Stomach (tissue), 9 donors: Measurements from ENCODE around the gene DDB1. TPM values are rescaled to one million over a fixed set of nuclear protein-coding genes. Genes with fewer than 3 reads are reported as not detected.

ENCODE experiments used
- DNase-seq, 2 donors: peaks; one replicate each; pipeline versions ENCODE4 v3.0.0 to v3.0.0-alpha.2; 2013 to 2019
- H3K27ac ChIP-seq, 5 donors: fragments of 200-600 bp in 4 of 5; sonication (generic) in 4 of 5; one replicate each; pipeline ENCODE4 v1.5.1; 2013 to 2019; ENCODE audit warnings: mild to moderate bottlenecking in 1 of 5, moderate library complexity in 1 of 5
- H3K27me3 ChIP-seq, 3 donors: fragments of 200-600 bp; sonication (generic); one replicate each; pipeline ENCODE4 v1.5.1; 2017 to 2019; ENCODE audit warnings: mixed run types in 1 of 3
- H3K36me3 ChIP-seq, 4 donors: fragments of 200-600 bp; sonication (generic); 1 replicate in 3 of 4; 2 replicates in 1 of 4; pipeline ENCODE4 v1.5.1; 2016 to 2019
- H3K4me1 ChIP-seq, 4 donors: fragments of 200-600 bp; sonication (generic); one replicate each; pipeline ENCODE4 v1.5.1; 2016 to 2019
- H3K4me3 ChIP-seq, 4 donors: fragments of 200-600 bp; sonication (generic) in 3 of 4; one replicate each; pipeline ENCODE4 v1.5.1; 2016 to 2019; ENCODE audit warnings: mild to moderate bottlenecking in 1 of 4
- H3K9me3 ChIP-seq, 4 donors: fragments of 200-600 bp; sonication (generic); one replicate each; pipeline ENCODE4 v1.5.1; 2016 to 2019
- CTCF ChIP-seq, 7 experiments: fragments of 450-650 bp in 4 of 7; fragments of 200-600 bp in 3 of 7; sonication (generic) in 3 of 7; IDR thresholded peaks; one replicate each; pipeline ENCODE4 v1.5.1; 2016 to 2019; ENCODE audit warnings: antibody characterized with exemption in 7 of 7, control low read depth in 2 of 7, mild to moderate bottlenecking in 1 of 7
- EP300 ChIP-seq: sonication (generic); formaldehyde crosslinking; IDR thresholded peaks from one replicate; pipeline ENCODE4 v1.6.1; 2017; ENCODE audit warnings: antibody characterized with exemption
- POLR2A ChIP-seq, 4 donors: fragments of 450-650 bp; IDR thresholded peaks; one replicate each; pipeline ENCODE4 v1.6.1; 2016; ENCODE audit warnings: antibody characterized with exemption in 4 of 4, control low read depth in 2 of 4, mild to moderate bottlenecking in 1 of 4, moderate library complexity in 1 of 4
- POLR2AphosphoS5 ChIP-seq, 3 donors: sonication (generic); formaldehyde crosslinking; IDR thresholded peaks; one replicate each; pipeline ENCODE4 v1.6.1; 2016; ENCODE audit warnings: antibody characterized with exemption in 3 of 3
- WGBS, 5 donors: extraction: QIAGEN DNeasy Blood & Tissue Kit in 3 of 5; methylation state at CpG; one replicate each; pipeline versions ENCODE4 v1.1.5 to v1.1.7; 2013 to 2018; 5-methylcytosine and 5-hydroxymethylcytosine counted together
- intact Hi-C: fragments of 100-400 bp; cut with DNase I; formaldehyde crosslinking; loops from one replicate; pipeline ENCODE4 v1.15.1; 2023; ENCODE audit warnings: low total_unique reads
- polyA plus RNA-seq, 3 donors: library from polyadenylated mRNA; stranded (reverse); fragments of 200-250 nt; gene quantifications; one replicate each; pipeline ENCODE4 v1.2.3, GENCODE V29; 2013
- total RNA-seq, 5 donors: library from RNA; depleted of rRNA; stranded (reverse); fragments of >200 nt; gene quantifications; one replicate each; pipeline versions ENCODE4 v1.1.0 to v1.2.3, GENCODE V29; 2014 to 2016
- donor health status: healthy with polysubstance abuse.
- donor health status: Bipolar disorder and iron deficiency.
- donor health status: healthy.

The DDB1 gene
- total and polyA plus RNA-seq, 8 donors: 44.2 to 489 (median 114) TPM

GRCh38 chr11:61305417-61305816, 27.5 kb downstream of the DDB1 start:
- Histone ChIP-seq H3K36me3 (peaks cover 94 to 100% (median 100%) of the 10 kb centered on the region in 4 donors), H3K27ac (no peak overlapping the region), H3K9me3 (no peaks in the 10 kb centered on the region), H3K27me3 (no peaks in the 10 kb centered on the region), H3K4me3 (no peak overlapping the region), H3K4me1 (no peaks in the 10 kb centered on the region)
- WGBS, 5 donors: 92 to 98% (median 97%) methylated on average over 7 of the region's 7 CpGs
- intact Hi-C loops: no loop called here
- DNase-seq: no peak
- no peak for TF ChIP-seq CTCF (IDR thresholded peaks at IDR 0.05)
- no peak for TF ChIP-seq POLR2AphosphoS5 (IDR thresholded peaks at IDR 0.05)
- no peak for TF ChIP-seq EP300
- TF ChIP-seq POLR2A (IDR thresholded peaks at IDR 0.05): no peak

GRCh38 chr11:61303725-61304124, 29.2 kb downstream of the DDB1 start:
- intact Hi-C loops: no loop called here
- Histone ChIP-seq H3K4me1 (peaks cover 0 to 1% (median 0%) of the 10 kb centered on the region in 4 donors), H3K36me3 (peaks cover 90 to 100% (median 100%) of the 10 kb centered on the region in 4 donors), H3K27ac (no peak overlapping the region), H3K4me3 (no peak overlapping the region), H3K9me3 (no peaks in the 10 kb centered on the region), H3K27me3 (no peaks in the 10 kb centered on the region)
- WGBS, 5 donors: 91 to 97% (median 95%) methylated on average over 9 of the region's 9 CpGs
- DNase-seq: no peak
- TF ChIP-seq POLR2AphosphoS5 (IDR thresholded peaks at IDR 0.05) (no peak), CTCF (IDR thresholded peaks at IDR 0.05) (no peak), EP300 (no peak), POLR2A (IDR thresholded peaks at IDR 0.05) (no peak)

- no peaks in the 10 kb centered on the region for H3K9me3 ChIP-seq
- no peak overlapping the region for H3K4me3 ChIP-seq
- intact Hi-C loops: no loop called here
- TF ChIP-seq POLR2AphosphoS5 (IDR thresholded peaks at IDR 0.05): no peak
- no peak for TF ChIP-seq EP300
- TF ChIP-seq CTCF (IDR thresholded peaks at IDR 0.05): no peak
- H3K27me3 ChIP-seq: no peaks in the 10 kb centered on the region
- H3K4me1 ChIP-seq: peaks cover 0 to 13% (median 4%) of the 10 kb centered on the region in 4 donors
- H3K27ac ChIP-seq: no peak overlapping the region
- H3K36me3 ChIP-seq: peaks cover 78 to 100% (median 96%) of the 10 kb centered on the region in 4 donors
- WGBS, 5 donors: 89 to 94% (median 90%) methylated on average over 12 to 13 of the region's 13 CpGs
- no peak for DNase-seq
Measured at GRCh38 chr11:61302550-61302949, 30.4 kb downstream of the DDB1 start.

GRCh38 chr11:61298663-61299244, 34.2 kb downstream of the DDB1 start:
- TF ChIP-seq POLR2A (IDR thresholded peaks at IDR 0.05): no peak
- no peak for TF ChIP-seq EP300
- TF ChIP-seq POLR2AphosphoS5 (IDR thresholded peaks at IDR 0.05): no peak
- no peak for TF ChIP-seq CTCF (IDR thresholded peaks at IDR 0.05)
- H3K4me3 ChIP-seq: no peak overlapping the region
- intact Hi-C loops: no loop called here
- H3K36me3 ChIP-seq: peaks cover 43 to 62% (median 58%) of the 10 kb centered on the region in 4 donors
- H3K9me3 ChIP-seq: no peaks in the 10 kb centered on the region
- peaks cover 21 to 42% (median 32%) of the 10 kb centered on the region in 4 donors for H3K4me1 ChIP-seq
- H3K27ac ChIP-seq: peak overlapping the region in 1 of 5 donors; percentile 11
- WGBS, 5 donors: 75 to 92% (median 86%) methylated on average over 4 of the region's 4 CpGs
- DNase-seq: no peak
- peaks cover 0 to 20% (median 19%) of the 10 kb centered on the region in 3 donors for H3K27me3 ChIP-seq
